ENCODE results near the gene PDILT. TPM values are rescaled to one million over a fixed set of nuclear protein-coding genes. Genes with fewer than 3 reads are reported as not detected.

Gene PDILT
- total RNA-seq = not detected in 2 replicates

GRCh38 chr16:20404637-20405036 lies at the start of gene PDILT:
PDILT (minus strand) TSS chr16:20404737; CDS start chr16:20399300, 5,437 bp downstream.

DNA sequence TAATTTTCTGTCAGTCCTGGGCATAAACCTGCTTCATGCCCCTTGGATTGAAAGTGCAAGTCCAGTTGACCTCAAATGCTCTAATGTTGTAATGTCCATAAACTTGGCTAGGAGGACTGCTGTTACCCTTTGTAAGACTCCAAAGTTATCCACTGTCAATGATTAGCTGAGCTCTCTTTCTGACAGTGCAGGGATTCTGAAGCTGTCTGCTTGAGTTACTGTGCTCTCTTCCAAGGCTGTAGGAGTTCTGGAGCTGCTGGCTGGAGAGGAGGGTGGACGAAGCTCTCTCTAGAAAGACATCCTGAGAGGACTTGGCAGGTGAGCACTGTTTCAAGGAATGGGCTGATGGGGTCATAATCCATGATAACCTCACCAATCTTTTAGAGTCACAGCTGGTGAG lies 46.8 kb upstream of the PDILT start, which contains the start of gene ACSM2A:
ACSM2A (plus strand) TSS at position 158 of the 400 bp plus-strand sequence. CDS start 8,594 bp downstream, outside the sequence.

GRCh38 chr16:20409398-20410120 lies 5.0 kb upstream of the PDILT start, which contains the start of gene ACSM5:
ACSM5 (plus strand) TSS chr16:20409534; CDS start chr16:20411485, 1,951 bp downstream.

GRCh38 chr16:20352615-20353014 lies 51.9 kb downstream of the PDILT start, which contains the start of gene UMOD:
UMOD (minus strand) TSS chr16:20352715; CDS start chr16:20350737, 1,978 bp downstream.

DNA sequence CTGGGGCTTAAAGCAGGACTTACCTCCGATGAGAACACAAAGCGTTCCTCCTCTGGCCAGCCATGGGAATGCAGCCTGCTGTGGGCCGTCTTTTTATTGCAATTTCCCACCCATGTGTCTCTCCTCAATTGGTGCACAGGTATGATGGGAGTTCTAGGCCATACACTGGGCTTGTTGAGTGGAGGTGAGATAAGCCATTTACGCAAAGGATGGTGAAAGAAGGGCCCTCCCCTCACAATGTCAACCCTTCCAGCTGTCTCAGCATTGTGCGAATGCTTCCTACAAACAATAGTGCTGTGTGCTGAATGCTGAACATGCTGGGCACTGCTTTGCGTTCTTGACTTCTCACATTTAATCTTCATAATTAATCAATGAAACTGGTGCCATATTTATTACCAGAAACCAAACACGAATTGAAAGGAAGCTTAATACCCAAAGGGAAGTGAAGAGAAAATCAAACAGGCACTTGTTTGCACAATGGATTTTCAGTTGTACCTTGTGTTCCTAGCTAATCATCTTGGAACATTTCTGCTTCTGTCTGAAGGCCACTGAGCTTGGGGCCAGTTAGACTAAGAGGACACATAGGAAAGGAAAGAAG lies 77.0 kb downstream of the PDILT start, which contains the start of gene GP2:
GP2 (minus strand) TSS at position 70 of the 598 bp plus-strand sequence. CDS start 1,082 bp downstream, outside the sequence.

Other genes starting within 250 kb of the PDILT start
- gene GP2, start 77.2 kb downstream of the PDILT start, total RNA-seq = not detected in 2 replicates
- not detected in 2 replicates for gene UMOD, start 52.0 kb downstream of the PDILT start, total RNA-seq
- gene ACSM5, start 4.8 kb upstream of the PDILT start, total RNA-seq = not detected in 2 replicates
- gene ACSM2A, start 46.8 kb upstream of the PDILT start, total RNA-seq = not detected in 2 replicates
- under 0.01 TPM in 1 of 2 replicates, not detected in the other for gene ACSM2B, start 171.6 kb upstream of the PDILT start, total RNA-seq

Measured in endothelial cell of coronary artery (primary cell).